HG03039 (cell line): ENCODE data around the gene SEC14L5.

Experiments used
- ATAC-seq: cut with Tn5 transposase; IDR thresholded peaks from one replicate; pipeline ENCODE4 v1.9.1; 2021; ENCODE audit warnings: mild to moderate bottlenecking, moderate library complexity; ENCODE audit not compliant: unreplicated experiment

SEC14L5 gene

DNA sequence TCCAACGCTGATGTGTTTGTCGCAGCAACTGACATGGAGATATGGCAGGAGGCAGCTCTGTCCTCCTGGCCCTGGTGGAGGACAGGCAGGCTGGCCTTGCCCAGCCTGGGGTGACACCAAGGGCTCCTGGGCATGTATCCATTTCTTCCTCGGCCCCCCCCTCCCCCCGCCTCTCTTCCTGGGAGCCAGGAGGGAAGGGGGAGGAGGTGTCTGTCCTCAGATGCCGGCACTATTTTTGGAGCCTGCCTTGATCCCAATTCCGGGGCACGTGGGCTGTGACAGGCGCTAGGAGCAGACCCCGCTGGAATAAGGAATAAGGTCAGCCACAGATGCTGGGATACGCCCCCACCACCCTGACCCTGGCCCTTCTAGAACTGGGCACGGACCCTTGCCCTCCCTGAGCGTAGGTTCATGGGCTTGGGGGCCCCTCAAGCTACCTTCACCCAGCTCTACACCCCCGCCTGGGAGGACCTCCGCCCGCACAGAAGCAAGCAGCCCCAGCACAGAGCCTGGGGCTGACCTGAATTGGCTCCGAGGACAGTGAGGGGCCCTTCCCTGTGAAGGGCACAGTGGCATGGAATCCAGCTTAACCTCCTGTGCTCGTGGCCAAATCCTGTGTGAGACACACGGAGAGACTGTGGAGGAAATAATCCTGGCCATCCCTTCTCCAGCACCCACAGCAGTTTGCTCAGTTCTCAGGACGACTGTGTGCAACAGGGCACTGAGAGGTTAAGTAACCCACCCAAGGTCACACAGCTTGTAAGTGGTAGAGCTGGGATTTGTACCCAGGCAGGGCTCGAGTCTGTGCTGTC, 24.1 kb downstream of the SEC14L5 start:
- no peak for ATAC-seq

DNA sequence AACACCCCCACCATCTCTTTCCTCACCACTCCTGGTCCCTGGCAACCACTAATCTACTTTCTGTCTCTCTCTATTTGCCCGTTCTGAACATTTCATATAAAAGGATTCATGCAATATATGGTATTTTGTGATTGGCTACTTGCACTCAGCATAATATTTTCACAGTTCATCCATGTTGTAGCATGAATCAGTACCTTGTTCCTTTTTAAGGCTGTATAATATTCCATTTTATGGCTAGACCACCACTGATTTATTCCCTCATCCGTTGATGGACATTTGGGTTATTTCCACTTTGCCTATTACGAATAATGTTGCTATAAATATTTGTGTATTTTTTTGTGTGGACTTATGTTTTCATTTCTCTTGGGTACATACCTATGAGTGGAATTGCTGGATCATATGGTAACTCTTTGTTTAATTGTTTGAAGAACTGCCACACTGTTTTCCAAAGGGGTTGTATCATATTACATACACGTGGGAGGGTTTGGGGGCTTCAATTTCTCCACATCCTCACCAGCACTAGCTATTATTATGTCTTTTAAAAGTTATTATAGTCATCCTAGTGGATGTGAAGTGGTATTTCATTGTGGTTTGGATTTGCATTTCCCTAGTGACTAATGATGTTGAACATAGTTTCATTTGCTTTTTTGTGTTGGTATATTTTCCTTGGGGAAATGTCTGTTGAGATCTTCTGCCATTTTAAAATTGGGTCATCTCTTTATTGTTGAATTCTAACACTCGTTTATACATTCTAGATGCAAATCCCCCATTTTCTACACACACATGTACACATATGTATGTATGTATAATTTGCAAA, 26.3 kb downstream of the SEC14L5 start:
- no peak for ATAC-seq

DNA sequence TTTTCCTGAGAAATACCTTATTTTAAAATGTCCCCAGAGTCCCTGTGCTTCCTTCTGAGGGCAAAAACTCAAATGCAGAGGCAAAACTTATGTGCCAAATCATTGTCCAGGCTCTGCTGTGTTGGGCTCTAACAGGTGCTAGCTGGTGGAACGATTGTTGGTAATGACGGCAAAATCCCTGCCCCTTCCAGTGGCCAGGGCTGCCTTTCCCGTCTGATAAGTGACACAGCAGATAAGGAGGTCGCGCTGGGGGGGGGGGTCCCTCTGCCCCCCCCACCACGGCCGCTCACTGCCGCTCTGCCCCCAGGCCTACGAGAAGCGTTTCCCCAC, 29.1 kb downstream of the SEC14L5 start:
- ATAC-seq = no peak

DNA sequence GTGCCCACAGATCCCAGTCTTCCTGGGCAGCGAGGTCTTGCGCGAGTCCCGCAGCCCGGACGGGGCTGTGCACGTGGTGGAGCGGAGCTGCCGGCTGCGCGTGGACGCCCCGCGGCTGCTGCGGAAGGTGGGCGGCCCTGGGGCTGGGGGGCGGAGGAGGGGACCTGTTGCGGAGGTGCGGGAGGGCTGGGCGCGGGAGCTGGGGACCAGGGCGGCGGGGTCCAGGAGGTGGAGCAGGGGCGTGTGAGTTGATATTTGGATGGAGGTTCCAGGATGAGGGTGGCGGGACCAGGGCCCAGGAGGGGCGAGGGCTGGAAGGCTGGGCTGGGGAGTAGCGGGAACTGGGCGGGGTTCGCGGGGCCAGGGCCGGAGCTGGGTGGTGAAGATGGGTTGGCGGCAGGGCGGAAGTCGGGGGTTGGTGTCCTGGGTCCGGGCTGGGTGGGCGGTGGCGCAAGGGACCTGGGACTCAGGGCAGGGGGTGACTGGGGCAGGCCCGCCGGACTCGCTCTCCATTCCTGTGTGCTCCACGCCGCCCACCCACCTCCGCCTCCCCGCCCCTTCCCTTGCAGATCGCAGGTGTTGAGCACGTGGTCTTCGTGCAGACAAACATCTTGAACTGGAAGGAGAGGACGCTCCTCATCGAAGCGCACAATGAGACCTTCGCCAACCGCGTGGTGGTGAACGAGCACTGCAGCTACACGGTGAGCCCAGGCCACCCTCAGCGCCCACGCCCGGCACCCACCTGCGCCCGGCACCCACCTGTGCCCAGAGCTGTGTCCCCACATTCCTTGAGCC, 29.6 kb downstream of the SEC14L5 start:
- ATAC-seq = no peak

DNA sequence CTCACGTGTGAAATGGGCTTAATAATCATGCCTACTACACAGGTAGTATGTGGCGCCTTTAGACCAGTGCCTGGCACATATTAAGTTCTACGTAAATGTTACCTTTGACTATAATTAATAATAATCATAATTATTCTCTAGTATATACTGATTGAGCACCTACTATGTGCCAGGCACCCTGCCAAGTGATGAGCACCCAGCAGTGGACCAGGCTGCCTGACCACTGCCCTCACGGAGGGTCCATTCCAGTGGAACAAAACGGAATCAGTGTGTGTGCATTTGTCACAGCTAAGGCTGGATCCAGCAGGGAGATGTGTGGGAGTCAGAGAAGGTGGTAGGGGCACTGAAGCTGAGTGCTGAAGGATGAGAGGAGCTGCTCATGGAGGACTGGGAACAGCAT, 30.5 kb downstream of the SEC14L5 start:
- ATAC-seq = no peak

DNA sequence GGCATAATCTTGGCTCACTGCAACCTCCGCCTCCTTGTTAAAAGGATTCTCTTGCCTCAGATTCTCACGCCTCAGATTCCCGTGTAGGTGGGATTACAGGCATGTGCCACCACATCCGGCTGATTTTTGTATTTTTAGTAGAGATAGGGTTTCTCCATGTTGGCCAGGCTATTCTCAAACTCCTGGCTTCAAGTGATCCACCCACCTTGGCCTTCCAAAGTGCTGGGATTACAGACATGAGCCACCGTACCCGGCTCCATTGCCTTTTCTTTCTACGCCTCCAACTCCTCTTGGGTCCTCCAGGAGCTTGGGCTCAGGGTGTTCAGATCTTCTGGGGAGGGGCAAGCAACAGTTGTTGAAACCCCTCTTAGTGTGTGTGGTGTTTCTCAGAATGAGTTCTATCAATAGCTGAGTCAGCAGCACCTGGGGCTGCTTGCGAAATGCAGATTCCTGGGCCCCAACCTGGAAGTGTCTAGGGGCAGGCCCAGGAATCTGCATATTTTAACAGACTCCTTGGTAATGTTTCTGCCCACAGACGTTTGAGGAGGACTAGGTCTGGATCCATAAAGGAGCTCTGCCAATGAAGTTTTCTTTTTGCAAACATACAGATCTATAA, 31.4 kb downstream of the SEC14L5 start:
- no peak for ATAC-seq

DNA sequence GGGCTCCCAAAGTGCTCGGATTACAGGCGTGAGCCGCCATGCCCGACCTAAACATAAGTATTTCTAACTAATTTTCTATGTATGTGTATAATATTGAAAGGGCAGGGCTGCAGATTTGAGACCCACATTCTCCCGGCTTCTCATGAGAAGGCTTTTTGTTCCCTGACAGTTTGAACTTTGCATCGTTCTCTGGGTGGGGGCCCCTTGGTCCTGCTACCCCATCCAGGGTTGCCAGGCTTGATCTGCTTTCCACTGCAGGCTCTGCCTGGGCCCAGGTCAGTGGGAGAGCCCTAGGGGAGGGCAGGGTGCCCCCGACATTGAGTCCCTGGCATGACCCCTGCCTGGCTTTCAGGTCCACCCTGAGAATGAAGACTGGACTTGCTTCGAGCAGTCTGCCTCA, 32.3 kb downstream of the SEC14L5 start:
- no peak for ATAC-seq

DNA sequence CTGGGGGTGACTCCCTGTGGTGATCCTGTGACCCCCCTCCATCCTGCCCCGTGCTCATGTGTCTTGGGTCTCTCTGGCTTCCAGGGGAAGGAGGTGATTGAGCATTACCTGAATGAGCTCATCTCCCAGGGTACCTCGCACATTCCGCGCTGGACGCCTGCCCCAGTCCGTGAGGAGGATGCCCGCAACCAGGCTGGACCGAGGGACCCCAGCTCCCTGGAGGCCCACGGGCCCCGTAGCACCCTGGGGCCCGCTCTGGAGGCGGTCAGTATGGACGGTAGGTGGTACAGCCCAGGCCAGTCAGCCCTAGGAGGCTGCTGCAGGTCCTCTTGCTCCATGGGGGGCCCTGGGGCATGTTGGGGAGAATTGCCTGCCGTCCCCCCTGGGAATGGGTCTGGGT, 33.6 kb downstream of the SEC14L5 start:
- ATAC-seq = no peak

DNA sequence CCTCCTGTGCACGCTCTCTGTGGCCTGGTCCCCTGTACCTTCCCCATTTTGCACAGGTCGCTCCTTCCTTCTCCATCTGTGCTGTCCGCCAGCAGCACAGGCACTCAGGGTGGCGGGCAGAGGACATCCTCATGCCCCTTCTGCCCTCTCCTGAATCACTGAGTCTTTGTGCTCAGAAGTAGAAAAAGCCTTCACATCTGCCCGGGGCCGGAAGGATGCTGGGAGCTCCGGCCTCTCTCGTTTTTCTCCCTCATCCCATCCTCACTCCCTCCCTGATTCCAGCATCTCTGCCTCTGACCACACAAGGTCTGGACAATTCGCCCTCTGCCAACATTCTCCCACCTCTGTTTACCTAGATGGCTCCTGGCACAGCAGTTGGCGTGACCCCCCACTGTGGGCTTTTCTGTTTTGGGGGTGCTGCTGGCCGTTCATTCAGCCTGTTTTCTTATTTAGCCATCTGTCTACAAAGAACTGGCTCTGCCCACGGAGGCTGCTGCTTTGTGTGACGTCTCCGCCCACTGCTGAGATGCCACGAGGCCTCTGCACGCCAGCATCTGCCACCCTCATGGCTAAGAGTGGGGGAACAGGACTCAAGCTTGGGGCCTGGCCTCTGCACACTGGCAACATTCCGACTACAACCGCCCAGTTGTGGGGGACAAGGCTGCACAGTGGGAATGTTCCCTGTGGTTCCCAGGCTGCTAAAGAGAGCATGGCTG, 36.7 kb downstream of the SEC14L5 start:
- ATAC-seq = no peak

DNA sequence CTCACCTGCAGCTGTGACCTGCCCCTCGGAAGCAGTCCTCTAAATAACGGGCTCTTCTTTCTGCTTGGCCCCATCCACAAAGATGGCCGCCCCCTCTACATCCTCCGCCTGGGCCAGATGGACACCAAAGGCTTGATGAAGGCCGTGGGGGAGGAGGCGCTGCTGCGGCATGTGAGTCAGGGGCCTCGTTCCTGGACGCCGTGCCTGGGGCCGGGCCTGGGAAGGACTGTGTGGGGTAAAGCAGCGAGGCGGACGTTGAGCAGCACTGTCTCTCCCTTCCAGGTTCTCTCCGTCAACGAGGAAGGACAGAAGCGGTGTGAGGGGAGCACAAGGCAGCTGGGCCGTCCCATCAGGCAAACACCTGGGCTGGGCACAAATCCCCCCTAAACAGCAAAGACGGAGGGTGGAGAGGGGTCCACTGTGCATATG, 42.5 kb downstream of the SEC14L5 start:
- ATAC-seq = no peak

DNA sequence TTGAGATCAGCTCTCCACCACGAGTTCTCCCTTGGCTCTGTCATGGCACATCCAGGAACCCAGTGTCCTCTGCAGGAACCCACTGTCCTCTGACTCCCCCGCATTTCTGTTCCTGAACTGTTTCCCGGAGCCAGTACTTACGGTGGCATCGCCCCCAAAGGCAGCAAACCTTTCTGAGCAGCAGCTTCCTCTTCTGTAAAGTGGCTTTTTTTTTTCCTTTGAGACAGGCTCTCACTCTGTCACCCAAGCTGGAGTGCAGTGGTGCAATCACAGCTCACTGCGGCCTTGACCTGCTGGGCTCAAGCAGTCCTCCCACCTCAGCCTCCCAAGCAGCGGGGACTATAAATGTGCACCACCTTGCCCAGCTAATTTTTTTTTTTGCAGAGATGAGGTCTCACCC, 43.4 kb downstream of the SEC14L5 start:
- ATAC-seq = no peak

DNA sequence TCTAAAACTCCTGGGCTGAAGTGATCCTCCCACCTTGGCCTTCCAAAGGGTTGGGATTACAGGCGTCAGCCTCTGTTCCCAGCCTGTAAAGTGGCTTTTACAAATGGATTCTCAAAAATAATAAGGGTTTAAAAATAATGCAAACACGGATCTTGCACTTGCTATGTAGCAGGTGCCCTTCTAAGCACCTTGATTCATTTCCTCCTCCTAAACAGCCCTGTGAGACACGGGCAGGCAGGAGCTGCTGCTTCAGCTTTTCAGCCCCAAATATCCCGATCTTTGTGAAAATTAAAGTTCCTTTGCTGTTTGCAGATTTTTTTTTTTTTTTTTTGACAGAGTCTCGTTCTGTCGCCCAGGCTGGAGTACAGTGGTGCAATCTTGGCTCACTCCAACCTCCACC, 43.9 kb downstream of the SEC14L5 start:
- no peak for ATAC-seq

DNA sequence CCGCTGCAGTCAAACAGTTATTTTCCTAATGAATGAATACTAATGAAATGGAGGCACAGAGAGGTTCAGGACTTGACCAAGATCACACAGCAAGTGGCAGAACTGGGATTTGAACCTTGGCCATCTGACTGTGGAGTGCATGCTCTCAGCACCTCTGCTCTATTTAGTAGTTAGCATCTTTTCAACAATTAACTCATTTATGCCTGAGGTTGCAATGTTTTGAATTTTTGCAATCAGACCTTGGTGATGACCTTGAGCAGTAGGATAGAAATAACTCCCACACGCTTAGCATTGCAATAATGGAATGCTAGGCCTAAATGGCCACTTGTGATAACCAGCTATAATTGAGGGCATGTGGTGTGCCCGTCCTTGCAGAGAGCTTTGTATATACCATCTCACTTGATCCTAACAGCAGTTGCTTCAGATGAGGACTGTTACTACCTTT, 44.6 kb downstream of the SEC14L5 start:
- no peak for ATAC-seq

DNA sequence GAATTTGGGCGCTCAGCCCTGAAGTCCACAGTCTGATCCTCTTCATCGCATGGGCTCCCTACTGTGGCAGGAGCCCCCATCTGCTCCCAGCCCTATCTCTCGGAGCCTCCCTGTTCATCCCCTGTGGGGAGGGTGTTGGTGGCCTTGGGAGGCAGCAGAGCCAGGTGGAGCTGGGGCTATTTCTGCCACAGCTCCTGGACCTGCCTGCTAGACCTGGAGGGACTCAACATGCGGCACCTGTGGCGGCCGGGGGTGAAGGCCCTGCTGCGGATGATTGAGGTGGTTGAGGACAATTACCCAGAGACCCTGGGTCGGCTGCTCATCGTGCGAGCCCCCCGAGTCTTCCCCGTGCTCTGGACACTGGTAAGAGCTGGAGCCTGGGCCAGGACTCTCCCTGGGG, 45.1 kb downstream of the SEC14L5 start:
- no peak for ATAC-seq

DNA sequence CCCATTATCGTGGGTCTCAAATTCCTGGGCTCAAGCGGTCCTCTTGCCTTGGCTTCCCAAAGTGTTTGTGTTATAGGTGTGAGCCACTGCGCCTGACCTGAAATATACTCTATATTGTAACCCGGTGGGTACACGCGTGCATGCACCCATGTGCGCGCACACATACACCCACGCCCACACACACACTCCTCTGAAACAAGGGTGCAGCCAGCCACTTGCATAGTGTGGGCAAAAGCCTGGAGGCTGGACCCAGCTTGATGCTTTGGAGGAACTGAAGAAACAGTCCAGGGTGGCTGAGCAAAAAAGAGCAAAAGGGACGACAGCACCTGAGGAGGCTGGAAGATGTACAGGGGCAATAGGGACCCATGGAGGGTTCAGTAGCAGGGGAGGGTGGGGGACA, 45.7 kb downstream of the SEC14L5 start:
- no peak for ATAC-seq

DNA sequence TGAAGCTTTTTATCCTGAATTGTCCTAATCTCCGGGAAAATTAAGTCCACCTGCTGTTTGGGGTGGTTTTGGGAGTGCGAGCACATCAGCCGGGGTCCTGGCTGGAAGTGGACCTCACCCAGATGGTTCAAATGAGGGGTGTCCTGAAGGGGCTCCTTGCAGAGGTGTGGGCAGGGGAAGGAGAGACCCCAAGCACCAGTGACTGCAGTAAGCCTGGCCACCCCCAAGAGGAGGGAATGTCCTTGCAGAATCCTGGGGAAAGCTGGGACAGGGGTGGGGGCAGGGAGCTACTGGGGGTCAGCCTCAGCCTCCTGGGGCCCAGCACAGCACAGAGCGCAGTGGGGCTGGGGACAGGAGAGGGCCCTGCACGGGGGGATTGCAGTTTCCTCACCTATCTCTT, 46.2 kb downstream of the SEC14L5 start:
- no peak for ATAC-seq

DNA sequence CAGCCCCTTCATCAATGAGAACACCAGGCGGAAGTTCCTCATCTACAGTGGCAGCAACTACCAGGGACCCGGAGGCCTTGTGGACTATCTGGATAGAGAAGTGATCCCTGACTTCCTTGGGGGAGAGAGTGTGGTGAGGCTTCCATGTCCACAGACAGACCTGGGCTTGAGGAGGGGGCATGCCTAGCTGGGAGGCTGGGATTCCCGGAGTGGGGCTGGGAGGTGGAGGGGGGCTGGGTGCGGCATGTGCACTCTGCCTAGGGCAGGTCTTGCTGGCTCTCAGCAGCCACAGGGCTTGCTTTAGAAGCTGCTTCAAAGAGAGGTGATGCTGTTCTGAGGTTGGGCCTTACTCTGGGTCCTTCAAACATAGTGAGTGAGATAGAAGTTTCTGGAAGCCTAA, 47.8 kb downstream of the SEC14L5 start:
- ATAC-seq = no peak

DNA sequence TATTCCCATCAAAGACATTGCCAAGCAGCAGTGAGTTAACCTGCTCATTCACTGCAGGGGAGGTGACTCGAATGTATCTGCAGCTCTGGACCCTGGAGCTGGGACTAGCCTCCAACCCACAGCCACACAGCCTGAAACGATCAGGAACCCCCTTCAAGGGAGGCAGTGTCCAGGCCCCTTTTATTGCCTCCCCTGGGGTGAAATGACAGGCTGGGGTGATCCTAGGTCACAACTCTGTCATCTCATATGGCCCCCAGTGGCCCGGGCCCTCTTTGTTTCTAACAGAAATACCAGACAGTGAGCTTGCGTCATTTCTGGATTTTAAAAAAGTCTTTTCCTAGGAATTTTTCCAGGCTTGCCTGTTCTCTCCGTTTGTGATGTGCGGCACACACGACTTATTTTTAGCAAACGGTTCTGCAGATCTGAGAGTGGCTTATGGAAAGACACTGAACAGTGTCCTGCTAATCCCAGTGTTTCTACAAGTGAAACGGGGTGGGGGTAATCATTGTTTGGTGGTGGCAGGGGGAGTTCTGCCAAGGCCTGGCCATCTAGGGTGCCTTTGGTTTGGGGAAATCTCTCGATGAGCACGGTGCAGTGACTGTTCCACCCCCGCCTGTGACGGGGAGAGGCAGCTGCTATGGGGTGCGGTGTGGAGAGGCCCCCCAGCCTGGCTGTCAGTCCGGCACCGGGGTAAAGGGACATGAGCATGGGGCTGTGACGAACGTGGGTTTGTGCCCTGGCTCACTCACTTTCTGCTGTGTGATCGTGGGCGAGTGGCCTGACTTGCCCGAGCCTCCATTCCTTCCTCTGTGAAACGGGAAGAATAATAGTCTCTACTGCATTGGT, 48.4 kb downstream of the SEC14L5 start:
- ATAC-seq = no peak

DNA sequence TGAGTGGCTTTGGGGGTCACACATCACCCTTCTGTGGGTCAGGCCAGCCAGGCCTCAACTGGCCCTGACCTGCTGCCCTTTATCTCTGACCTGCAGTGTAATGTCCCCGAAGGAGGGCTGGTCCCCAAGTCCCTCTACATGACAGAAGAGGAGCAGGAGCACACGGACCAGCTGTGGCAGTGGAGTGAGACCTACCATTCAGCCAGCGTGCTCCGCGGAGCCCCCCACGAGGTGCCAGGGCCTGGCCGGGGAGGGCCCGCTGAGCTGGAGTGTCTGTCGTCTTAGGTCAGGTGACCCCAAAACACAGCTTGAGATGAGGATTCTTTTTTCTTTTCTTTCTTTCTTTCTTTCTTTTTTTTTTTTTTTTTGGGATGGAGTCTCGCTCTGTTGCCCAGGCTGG, 49.1 kb downstream of the SEC14L5 start:
- ATAC-seq = no peak

DNA sequence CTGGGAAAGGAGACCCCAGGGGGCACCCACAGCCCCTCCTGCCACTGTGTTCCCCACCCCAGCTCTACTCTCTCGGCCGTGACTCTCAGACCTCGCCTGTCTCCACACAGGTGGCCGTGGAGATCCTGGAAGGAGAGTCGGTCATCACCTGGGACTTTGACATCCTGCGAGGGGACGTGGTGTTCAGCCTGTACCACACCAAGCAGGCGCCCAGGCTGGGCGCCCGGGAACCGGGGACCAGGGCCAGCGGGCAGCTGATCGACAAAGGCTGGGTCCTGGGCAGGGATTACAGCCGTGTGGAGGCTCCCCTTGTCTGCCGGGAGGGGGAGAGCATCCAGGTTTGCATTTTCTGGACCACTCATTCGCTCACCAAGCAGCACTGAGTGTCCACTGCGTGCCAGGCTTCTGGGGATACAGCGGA, 50.2 kb downstream of the SEC14L5 start:
- no peak for ATAC-seq
